A549 (cell line): ENCODE measurements around the gene CELF2. TPM values are rescaled to one million over a fixed set of nuclear protein-coding genes. Genes with fewer than 3 reads are reported as not detected.

ENCODE experiments used
- ATAC-seq, 2 experiments: fragments of 200-7000 bp in 1 of 2; fragments of >200 bp in 1 of 2; cut with Nextera tagmentation in 1 of 2; cut with Tn5 transposase in 1 of 2; 3 replicates each; pipeline versions ENCODE4 v1.8.0 to v1.9.1; 2018 to 2020; ENCODE audit warnings: mild to moderate bottlenecking in 1 of 2, moderate library complexity in 1 of 2
- CTCF ChIA-PET: fragments of 300-600 bp; sonication (Branson Sonifier 250); formaldehyde crosslinking; extraction: SDS; loops from one replicate; lab custom pipeline; 2021; ENCODE audit warnings: antibody characterized with exemption, inconsistent platforms; lab: Yijun Ruan, JAX
- POLR2A ChIA-PET: fragments of 350-600 bp; formaldehyde crosslinking; extraction: SDS; loops from one replicate; lab custom pipeline; 2021; ENCODE audit warnings: antibody characterized with exemption, inconsistent platforms; lab: Yijun Ruan, JAX
- DNase-seq, 2 experiments: peaks; one replicate each; pipeline versions ENCODE4 v3.0.0 to v3.0.0-alpha.2; 2011 to 2016; ENCODE audit warnings: low read depth in 1 of 2, low spot score in 1 of 2
- FAIRE-seq: peaks from 2 replicates; lab custom pipeline; 2011; peaks lifted over from hg19 to GRCh38; lab: Jason Lieb, UNC
- H3K27ac ChIP-seq, 2 experiments: fragments of >200 bp; sonication (Bioruptor Twin); formaldehyde crosslinking; 3 replicates each; pipeline ENCODE4 v1.5.1; 2016 to 2017
- H3K4me1 ChIP-seq: fragments of >200 bp; sonication (Bioruptor Twin); formaldehyde crosslinking; 3 replicates; pipeline ENCODE4 v1.6.1; 2016
- H3K4me2 ChIP-seq: fragments of >200 bp; sonication (Bioruptor Twin); formaldehyde crosslinking; 3 replicates; pipeline ENCODE4 v1.6.1; 2016
- H3K4me3 ChIP-seq: fragments of >200 bp; sonication (Bioruptor Twin); formaldehyde crosslinking; 3 replicates; pipeline ENCODE4 v1.5.1; 2016
- H3K9me3 ChIP-seq: fragments of >200 bp; sonication (Bioruptor Twin); formaldehyde crosslinking; 3 replicates; pipeline ENCODE4 v1.6.1; 2016
- CBX8 ChIP-seq: fragments of 200-600 bp; sonication (generic); IDR thresholded peaks from 2 replicates; pipeline ENCODE4 v1.6.1; 2016
- CEBPB ChIP-seq, 2 experiments: fragments of >200 bp in 1 of 2; sonication (Bioruptor Twin) in 1 of 2; formaldehyde crosslinking in 1 of 2; IDR thresholded peaks; 2 replicates each; pipeline ENCODE4 v1.6.1; 2012 to 2016
- CHD2 ChIP-seq: fragments of 150-350 bp; IDR thresholded peaks from 2 replicates; pipeline ENCODE4 v1.6.1; 2014; ENCODE audit warnings: low read length; ENCODE audit not compliant: partially characterized antibody
- EHMT2 ChIP-seq: fragments of 200-600 bp; sonication (generic); IDR thresholded peaks from 2 replicates; pipeline ENCODE4 v1.6.1; 2016; ENCODE audit warnings: antibody characterized with exemption, low read depth, mild to moderate bottlenecking, moderate library complexity
- ESRRA ChIP-seq: fragments of 150-350 bp; IDR thresholded peaks from 2 replicates; pipeline ENCODE4 v1.6.1; 2014; ENCODE audit warnings: mild to moderate bottlenecking, low read length, borderline replicate concordance
- FOSB ChIP-seq: fragments of 250-450 bp; sonication (Bioruptor Pico); IDR thresholded peaks from 2 replicates; pipeline ENCODE4 v1.5.0; 2020; ENCODE audit warnings: mild to moderate bottlenecking, moderate library complexity
- FOXS1 ChIP-seq: fragments of 250-450 bp; sonication (Bioruptor Pico); IDR thresholded peaks from 2 replicates; pipeline ENCODE4 v1.5.0; 2020; ENCODE audit warnings: mild to moderate bottlenecking, moderate library complexity
- GATA3 ChIP-seq: IDR thresholded peaks from 2 replicates; pipeline ENCODE4 v1.6.1; 2012; ENCODE audit warnings: borderline replicate concordance
- HOXB13 ChIP-seq: fragments of 250-450 bp; sonication (Bioruptor Pico); IDR thresholded peaks from 2 replicates; pipeline ENCODE4 v1.5.0; 2020; ENCODE audit warnings: low read depth, mild to moderate bottlenecking, moderate library complexity
- JUN ChIP-seq, 2 experiments: fragments of >200 bp; sonication (Bioruptor Twin); formaldehyde crosslinking; IDR thresholded peaks; 2 replicates in 1 of 2; 3 replicates in 1 of 2; pipeline ENCODE4 v1.6.1; 2016 to 2017
- JUNB ChIP-seq: fragments of >200 bp; sonication (Bioruptor Twin); formaldehyde crosslinking; IDR thresholded peaks from 2 replicates; pipeline ENCODE4 v1.6.1; 2016
- KDM1A ChIP-seq: fragments of 200-600 bp; sonication (generic); IDR thresholded peaks from 2 replicates; pipeline ENCODE4 v1.6.1; 2016; ENCODE audit warnings: low read depth, mild to moderate bottlenecking
- KDM5A ChIP-seq: fragments of 200-600 bp; sonication (generic); IDR thresholded peaks from 2 replicates; pipeline ENCODE4 v1.6.1; 2016; ENCODE audit warnings: antibody characterized with exemption, mild to moderate bottlenecking
- MAZ ChIP-seq: fragments of 150-350 bp; IDR thresholded peaks from 2 replicates; pipeline ENCODE4 v1.6.1; 2014; ENCODE audit warnings: antibody characterized with exemption, low read depth, low read length, borderline replicate concordance
- NFE2L2 ChIP-seq: fragments of 150-350 bp; conservative IDR thresholded peaks from 2 replicates; pipeline ENCODE4 v1.6.1; 2014; ENCODE audit warnings: low read length
- NPAS2 ChIP-seq: fragments of 250-450 bp; sonication (Bioruptor Pico); IDR thresholded peaks from 2 replicates; pipeline ENCODE4 v1.8.0; 2022; ENCODE audit warnings: mild to moderate bottlenecking, moderate library complexity, borderline replicate concordance
- POLR2AphosphoS2 ChIP-seq: conservative IDR thresholded peaks from 2 replicates; pipeline ENCODE4 v1.6.1; 2012; ENCODE audit warnings: low read length, improper control_type of control experiment, inconsistent platforms
- RAD21 ChIP-seq, 2 experiments: fragments of >200 bp in 1 of 2; sonication (Bioruptor Twin) in 1 of 2; formaldehyde crosslinking in 1 of 2; IDR thresholded peaks in 1 of 2; conservative IDR thresholded peaks in 1 of 2; 2 replicates in 1 of 2; 3 replicates in 1 of 2; pipeline ENCODE4 v1.6.1; 2012 to 2018; ENCODE audit warnings: inconsistent platforms in 1 of 2
- RNF2 ChIP-seq: fragments of 200-600 bp; sonication (generic); IDR thresholded peaks from 2 replicates; pipeline ENCODE4 v1.6.1; 2016; ENCODE audit warnings: low read depth, mild to moderate bottlenecking, antibody characterized with exemption, moderate library complexity, borderline replicate concordance
- SMC3 ChIP-seq: fragments of >200 bp; sonication (Bioruptor Twin); formaldehyde crosslinking; IDR thresholded peaks from 3 replicates; pipeline ENCODE4 v1.6.1; 2018; ENCODE audit warnings: inconsistent platforms
- SREBF2 ChIP-seq: fragments of 450-650 bp; IDR thresholded peaks from 2 replicates; pipeline ENCODE4 v1.6.1; 2014; ENCODE audit warnings: mild to moderate bottlenecking, moderate library complexity
- USF2 ChIP-seq: fragments of 450-650 bp; IDR thresholded peaks from 2 replicates; pipeline ENCODE4 v1.6.1; 2014; ENCODE audit warnings: antibody characterized with exemption
- ZC3H11A ChIP-seq: fragments of 450-650 bp; IDR thresholded peaks from 2 replicates; pipeline ENCODE4 v1.6.1; 2014; ENCODE audit warnings: antibody characterized with exemption, mild to moderate bottlenecking
- ZSCAN20 ChIP-seq: fragments of 250-450 bp; sonication (Bioruptor Pico); IDR thresholded peaks from 2 replicates; pipeline ENCODE4 v1.8.0; 2022; ENCODE audit warnings: mild to moderate bottlenecking, moderate library complexity
- WGBS: methylation state at CpG from one replicate; pipeline ENCODE4 v1.1.6; 2017; ENCODE audit errors: missing lambda C conversion rate; 5-methylcytosine and 5-hydroxymethylcytosine counted together
- polyA plus RNA-seq, 4 experiments: library from polyadenylated mRNA; depleted of rRNA in 3 of 4; stranded (reverse); fragments of >200 nt; fragmentation: RNase III in 1 of 4; extraction: RNeasy Plus Mini Kit Qiagen cat#74134 plus additional on column Dnase treatment in 1 of 4; gene quantifications; 2 replicates in 3 of 4; 3 replicates in 1 of 4; pipeline ENCODE4 v1.2.3, GENCODE V29; 2011 to 2017
- TF ChIP-seq, protein P1 (sequence below): fragments of 250-450 bp; sonication (Bioruptor Pico); IDR thresholded peaks from 2 replicates; pipeline ENCODE4 v1.5.0; 2020; ENCODE audit warnings: low read depth, mild to moderate bottlenecking, moderate library complexity
- TF ChIP-seq, protein P2 (sequence below): IDR thresholded peaks from 2 replicates; pipeline ENCODE4 v1.6.1; 2012

The CELF2 gene
- polyA plus RNA-seq, 2 of the 4 experiments (the other 2 are of a cell fraction): 0.01 to 0.03 TPM

DNA sequence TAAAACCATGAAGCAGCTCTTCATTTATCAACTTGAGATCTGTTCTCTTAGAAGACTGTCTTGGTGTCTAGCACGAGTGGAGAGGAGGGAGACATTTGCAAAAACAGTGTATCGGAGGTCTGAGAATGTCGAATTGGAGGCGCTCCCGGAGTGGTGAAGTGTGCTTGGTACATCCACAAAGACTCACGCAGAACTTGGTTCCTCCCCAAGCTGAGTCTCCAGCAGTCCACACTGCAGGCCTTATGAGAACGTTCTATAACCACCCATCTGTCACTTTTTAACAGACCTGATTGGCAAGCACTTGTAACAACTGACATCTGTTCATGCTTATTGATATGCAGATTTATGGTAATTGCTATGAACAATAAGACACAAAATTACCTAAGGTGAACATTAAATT is 261.6 kb downstream of the CELF2 start:
- Histone ChIP-seq H3K4me3 (no peak overlapping the region), H3K9me3 (no peaks in the 10 kb centered on the region), H3K4me1 (no peaks in the 10 kb centered on the region), H3K27ac (no peak overlapping the region), H3K4me2 (no peak overlapping the region)
- CTCF ChIA-PET: interaction anchor here (1.7 kb wide), 1 partner anchor 9 kb away, joined by 11 read pairs; no protein-coding TSS in a partner anchor
- FAIRE-seq (no peak), DNase-seq (no peak)
- WGBS: 45% methylated on average over 7 of the region's 7 CpGs
- POLR2A ChIA-PET: no interaction called here
- TF ChIP-seq ZC3H11A (no peak), USF2 (no peak), KDM5A (no peak), MAZ (no peak), SREBF2 (no peak), FOXS1 (CRISPR knock-in tag) (no peak), ESRRA (no peak), JUNB (no peak), NFE2L2 (no peak), POLR2AphosphoS2 (no peak), RNF2 (no peak), HOXB13 (CRISPR knock-in tag) (no peak), ZSCAN20 (CRISPR knock-in tag) (no peak), CBX8 (no peak)
- TF ChIP-seq, protein P1, sequence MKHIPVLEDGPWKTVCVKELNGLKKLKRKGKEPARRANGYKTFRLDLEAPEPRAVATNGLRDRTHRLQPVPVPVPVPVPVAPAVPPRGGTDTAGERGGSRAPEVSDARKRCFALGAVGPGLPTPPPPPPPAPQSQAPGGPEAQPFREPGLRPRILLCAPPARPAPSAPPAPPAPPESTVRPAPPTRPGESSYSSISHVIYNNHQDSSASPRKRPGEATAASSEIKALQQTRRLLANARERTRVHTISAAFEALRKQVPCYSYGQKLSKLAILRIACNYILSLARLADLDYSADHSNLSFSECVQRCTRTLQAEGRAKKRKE (CRISPR knock-in tag): no peak
- TF ChIP-seq, all 56 proteins: peak for 0
- no peak for ATAC-seq

GRCh38 chr10:11280187-11280932 is 262.7 kb downstream of the CELF2 start:
- H3K9me3 ChIP-seq: no peaks in the 10 kb centered on the region
- FAIRE-seq: no peak
- ChIA-PET POLR2A (no interaction called here), CTCF (interaction anchor here (1.1 kb wide), 1 partner anchor 144 kb away, joined by 3 read pairs; no protein-coding TSS in a partner anchor)
- no peak for DNase-seq
- no peak overlapping the region for H3K27ac ChIP-seq
- no peak overlapping the region for H3K4me3 ChIP-seq
- ATAC-seq: no peak
- no peak overlapping the region for H3K4me2 ChIP-seq
- no peaks in the 10 kb centered on the region for H3K4me1 ChIP-seq
- 61% methylated on average over 24 of the region's 25 CpGs for WGBS
- no peak for TF ChIP-seq POLR2AphosphoS2
- no peak for TF ChIP-seq EHMT2
- no peak for TF ChIP-seq RNF2
- no peak for TF ChIP-seq GATA3
- no peak for TF ChIP-seq JUN (IDR thresholded peaks at IDR 0.05)
- no peak for TF ChIP-seq KDM1A
- no peak for TF ChIP-seq RAD21 (conservative IDR thresholded peaks at IDR 0.05 in 1 of 2, IDR thresholded peaks at IDR 0.05 in 1 of 2)
- no peak for TF ChIP-seq NPAS2 (CRISPR knock-in tag)
- TF ChIP-seq, protein P2, sequence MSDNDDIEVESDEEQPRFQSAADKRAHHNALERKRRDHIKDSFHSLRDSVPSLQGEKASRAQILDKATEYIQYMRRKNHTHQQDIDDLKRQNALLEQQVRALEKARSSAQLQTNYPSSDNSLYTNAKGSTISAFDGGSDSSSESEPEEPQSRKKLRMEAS: no peak
- no peak for TF ChIP-seq CEBPB (IDR thresholded peaks at IDR 0.05)
- TF ChIP-seq SMC3: no peak
- TF ChIP-seq CHD2: no peak
- TF ChIP-seq FOSB (CRISPR knock-in tag): no peak
- TF ChIP-seq MAZ: no peak
- TF ChIP-seq, all 56 proteins: peak for 0
